UCSD-AML1 (cell line): ENCODE measurements around the gene BARD1.
"Not testable (repeated sequence)": the region's sequence is repeated elsewhere in the genome, so short reads cannot be mapped to it uniquely, and the experiment has no call there.

Experiments
- DNase-seq: peaks from one replicate; lab custom pipeline; 2025; ENCODE audit not compliant: unreplicated experiment; lab: John Stamatoyannopoulos, UW

BARD1 gene

GRCh38 chr2:214808981-214809750 is at the start of gene BARD1:
Gene BARD1, minus strand, starts transcription at chr2:214809683. Its CDS starts 114 bp downstream, at chr2:214809569.
- peak; percentile 70 for DNase-seq

- DNase-seq, result no peak
These were observed 46.7 kb upstream of the BARD1 start for GRCh38 chr2:214856137-214856536.

GRCh38 chr2:214853906-214854305 is 44.4 kb upstream of the BARD1 start:
- no peak for DNase-seq

- no peak for DNase-seq
These were observed 34.3 kb upstream of the BARD1 start for GRCh38 chr2:214843823-214844222.

GRCh38 chr2:214839464-214839863 is 30.0 kb upstream of the BARD1 start:
- no peak for DNase-seq

- no peak for DNase-seq
These were observed 28.0 kb upstream of the BARD1 start for GRCh38 chr2:214837466-214837865.

GRCh38 chr2:214836568-214836967 is 27.1 kb upstream of the BARD1 start:
- no peak for DNase-seq

- DNase-seq, result no peak
These were observed 21.4 kb upstream of the BARD1 start for GRCh38 chr2:214830794-214831346.

- no peak for DNase-seq
These were observed 6.6 kb upstream of the BARD1 start for GRCh38 chr2:214816008-214816533.

GRCh38 chr2:214810671-214811070 is 1.2 kb upstream of the BARD1 start:
- DNase-seq, result no peak

- peak; percentile 100 for DNase-seq
These were observed 475 bp upstream of the BARD1 start for GRCh38 chr2:214809751-214810564.

- no peak for DNase-seq
These were observed 1.8 kb downstream of the BARD1 start for GRCh38 chr2:214807653-214808052.

GRCh38 chr2:214801768-214802397 is 7.6 kb downstream of the BARD1 start:
- no peak for DNase-seq

- DNase-seq, result no peak
These were observed 8.4 kb downstream of the BARD1 start for GRCh38 chr2:214801068-214801467.

- peak; percentile 10 for DNase-seq
These were observed 9.3 kb downstream of the BARD1 start for GRCh38 chr2:214800180-214800579.

- DNase-seq, result no peak
These were observed 12.6 kb downstream of the BARD1 start for GRCh38 chr2:214796911-214797310.

GRCh38 chr2:214783181-214783580 is 26.3 kb downstream of the BARD1 start:
- DNase-seq, result not testable (repeated sequence)

GRCh38 chr2:214782671-214783070 is 26.8 kb downstream of the BARD1 start:
- no peak for DNase-seq

- no peak for DNase-seq
These were observed 28.3 kb downstream of the BARD1 start for GRCh38 chr2:214781226-214781625.

- no peak for DNase-seq
These were observed 33.5 kb downstream of the BARD1 start for GRCh38 chr2:214775971-214776370.

- no peak for DNase-seq
These were observed 35.4 kb downstream of the BARD1 start for GRCh38 chr2:214774108-214774507.
